Stomach (tissue), 4 donors: ENCODE data around the gene SMAD3.

ENCODE experiments used
- EP300 ChIP-seq: sonication (generic); formaldehyde crosslinking; IDR thresholded peaks from one replicate; pipeline ENCODE4 v1.6.1; 2017; ENCODE audit warnings: antibody characterized with exemption
- POLR2A ChIP-seq, 4 donors: fragments of 450-650 bp; IDR thresholded peaks; one replicate each; pipeline ENCODE4 v1.6.1; 2016; ENCODE audit warnings: antibody characterized with exemption in 4 of 4, control low read depth in 2 of 4, mild to moderate bottlenecking in 1 of 4, moderate library complexity in 1 of 4
- POLR2AphosphoS5 ChIP-seq, 3 donors: sonication (generic); formaldehyde crosslinking; IDR thresholded peaks; one replicate each; pipeline ENCODE4 v1.6.1; 2016; ENCODE audit warnings: antibody characterized with exemption in 3 of 3
- TF ChIP-seq, protein P1 (sequence below), 7 experiments: fragments of 450-650 bp in 4 of 7; fragments of 200-600 bp in 3 of 7; sonication (generic) in 3 of 7; IDR thresholded peaks; one replicate each; pipeline ENCODE4 v1.5.1; 2016 to 2019; ENCODE audit warnings: antibody characterized with exemption in 7 of 7, control low read depth in 2 of 7, mild to moderate bottlenecking in 1 of 7

DNA sequence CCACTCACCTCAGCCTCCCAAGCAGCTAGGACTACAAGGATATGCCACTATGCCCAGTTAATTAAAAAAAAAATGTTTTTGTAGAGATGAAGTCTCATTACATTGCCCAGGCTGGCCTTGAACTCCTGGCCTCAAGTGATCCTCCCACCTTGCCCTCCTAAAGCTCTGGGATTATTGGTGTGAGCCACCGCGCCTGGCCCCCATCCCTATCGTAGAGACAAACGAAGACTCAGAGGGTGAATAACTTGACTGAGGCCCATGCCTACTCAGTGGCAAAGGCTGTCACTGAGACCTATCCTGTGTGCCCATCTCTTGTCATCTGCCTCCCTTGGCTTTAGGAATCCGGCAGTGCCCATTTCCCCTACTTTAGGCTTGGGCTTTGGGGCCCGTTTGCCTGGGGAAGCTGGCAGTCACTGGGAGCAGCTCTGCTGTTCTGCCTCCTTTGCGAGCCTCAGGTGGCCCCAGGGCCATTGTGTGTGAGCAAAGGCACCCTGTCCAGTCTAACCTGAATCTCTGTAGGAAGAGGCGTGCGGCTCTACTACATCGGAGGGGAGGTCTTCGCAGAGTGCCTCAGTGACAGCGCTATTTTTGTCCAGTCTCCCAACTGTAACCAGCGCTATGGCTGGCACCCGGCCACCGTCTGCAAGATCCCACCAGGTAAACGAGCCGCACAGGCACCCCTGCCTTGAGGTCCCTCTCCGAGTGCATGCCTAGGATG is 119.0 kb downstream of the SMAD3 start:
- TF ChIP-seq EP300 (no peak), POLR2A (IDR thresholded peaks at IDR 0.05) (no peak), POLR2AphosphoS5 (IDR thresholded peaks at IDR 0.05) (no peak)
- TF ChIP-seq, protein P1, sequence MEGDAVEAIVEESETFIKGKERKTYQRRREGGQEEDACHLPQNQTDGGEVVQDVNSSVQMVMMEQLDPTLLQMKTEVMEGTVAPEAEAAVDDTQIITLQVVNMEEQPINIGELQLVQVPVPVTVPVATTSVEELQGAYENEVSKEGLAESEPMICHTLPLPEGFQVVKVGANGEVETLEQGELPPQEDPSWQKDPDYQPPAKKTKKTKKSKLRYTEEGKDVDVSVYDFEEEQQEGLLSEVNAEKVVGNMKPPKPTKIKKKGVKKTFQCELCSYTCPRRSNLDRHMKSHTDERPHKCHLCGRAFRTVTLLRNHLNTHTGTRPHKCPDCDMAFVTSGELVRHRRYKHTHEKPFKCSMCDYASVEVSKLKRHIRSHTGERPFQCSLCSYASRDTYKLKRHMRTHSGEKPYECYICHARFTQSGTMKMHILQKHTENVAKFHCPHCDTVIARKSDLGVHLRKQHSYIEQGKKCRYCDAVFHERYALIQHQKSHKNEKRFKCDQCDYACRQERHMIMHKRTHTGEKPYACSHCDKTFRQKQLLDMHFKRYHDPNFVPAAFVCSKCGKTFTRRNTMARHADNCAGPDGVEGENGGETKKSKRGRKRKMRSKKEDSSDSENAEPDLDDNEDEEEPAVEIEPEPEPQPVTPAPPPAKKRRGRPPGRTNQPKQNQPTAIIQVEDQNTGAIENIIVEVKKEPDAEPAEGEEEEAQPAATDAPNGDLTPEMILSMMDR (IDR thresholded peaks at IDR 0.05), result no peak
